Germinal center (tissue), 1 donor: ENCODE measurements around the gene STOM.

ENCODE experiments used
- DNase-seq: peaks from one replicate; pipeline ENCODE4 v3.0.0; 2012; ENCODE audit warnings: mixed read lengths, low spot score

Gene STOM

GRCh38 chr9:121371495-121372061 is 1.5 kb upstream of the STOM start:
- DNase-seq, result no peak

- no peak for DNase-seq
These were observed 1.3 kb downstream of the STOM start for GRCh38 chr9:121368745-121369144.

GRCh38 chr9:121368138-121368522 is 1.9 kb downstream of the STOM start:
- DNase-seq, result no peak

GRCh38 chr9:121367306-121368137 is 2.5 kb downstream of the STOM start:
- no peak for DNase-seq

GRCh38 chr9:121366611-121367192 is 3.3 kb downstream of the STOM start:
- DNase-seq, result no peak

- no peak for DNase-seq
These were observed 4.5 kb downstream of the STOM start for GRCh38 chr9:121365564-121365963.

GRCh38 chr9:121364886-121365285 is 5.2 kb downstream of the STOM start:
- no peak for DNase-seq

GRCh38 chr9:121364077-121364476 is 6.0 kb downstream of the STOM start:
- DNase-seq, result no peak

- no peak for DNase-seq
These were observed 6.5 kb downstream of the STOM start for GRCh38 chr9:121363622-121363961.

GRCh38 chr9:121362813-121363621 is 7.0 kb downstream of the STOM start:
- DNase-seq, result no peak

GRCh38 chr9:121360601-121361374 is 9.3 kb downstream of the STOM start:
- no peak for DNase-seq

- DNase-seq, result no peak
These were observed 10.4 kb downstream of the STOM start for GRCh38 chr9:121359351-121360294.

- no peak for DNase-seq
These were observed 11.3 kb downstream of the STOM start for GRCh38 chr9:121358751-121359150.

GRCh38 chr9:121357011-121357410 is 13.0 kb downstream of the STOM start:
- no peak for DNase-seq

GRCh38 chr9:121354762-121355161 is 15.3 kb downstream of the STOM start:
- DNase-seq, result no peak

- DNase-seq, result no peak
These were observed 15.9 kb downstream of the STOM start for GRCh38 chr9:121354141-121354540.

GRCh38 chr9:121353241-121354061 is 16.6 kb downstream of the STOM start:
- DNase-seq, result no peak

GRCh38 chr9:121350993-121351561 is 19.0 kb downstream of the STOM start:
- no peak for DNase-seq

GRCh38 chr9:121350036-121350435 is 20.0 kb downstream of the STOM start:
- DNase-seq, result no peak

- no peak for DNase-seq
These were observed 21.0 kb downstream of the STOM start for GRCh38 chr9:121349009-121349408.
